ENCODE data around the gene RAD9B.
"Not testable (repeated sequence)": the region's sequence is repeated elsewhere in the genome, so short reads cannot be mapped to it uniquely, and the experiment has no call there.

RAD9B gene

GRCh38 chr12:110501752-110502738 lies at the start of gene RAD9B, which contains the start of gene VPS29:
RAD9B (plus strand) TSS chr12:110502331; CDS start chr12:110502338, 7 bp downstream.
VPS29 (minus strand) TSS chr12:110502111; CDS start chr12:110502051, 60 bp downstream.
- DNase-seq = peak; percentile 93

- no peak for DNase-seq
Observed at GRCh38 chr12:110453569-110454296, 48.4 kb upstream of the RAD9B start.

GRCh38 chr12:110458756-110459155 lies 43.4 kb upstream of the RAD9B start:
- DNase-seq = no peak

GRCh38 chr12:110461189-110461588 lies 40.9 kb upstream of the RAD9B start:
- not testable (repeated sequence) for DNase-seq

- no peak for DNase-seq
Observed at GRCh38 chr12:110465024-110465423, 37.1 kb upstream of the RAD9B start.

GRCh38 chr12:110465765-110466164 lies 36.4 kb upstream of the RAD9B start:
- DNase-seq = not testable (repeated sequence)

GRCh38 chr12:110466791-110467190 lies 35.3 kb upstream of the RAD9B start:
- DNase-seq = no peak

- no peak for DNase-seq
Observed at GRCh38 chr12:110467847-110468213, 34.3 kb upstream of the RAD9B start.

- peak; percentile 91 for DNase-seq
Observed at GRCh38 chr12:110468214-110469048, 33.7 kb upstream of the RAD9B start, which contains the start of the genes FAM216A and GPN3. FAM216A (plus strand) TSS chr12:110468845; CDS start chr12:110468876, 31 bp downstream. GPN3 (minus strand) TSS chr12:110468257; CDS start chr12:110468203, 54 bp downstream.

GRCh38 chr12:110475426-110475825 lies 26.7 kb upstream of the RAD9B start:
- no peak for DNase-seq

GRCh38 chr12:110498984-110499706 lies 3.0 kb upstream of the RAD9B start:
- DNase-seq = no peak

- DNase-seq = no peak
Observed at GRCh38 chr12:110501399-110501751, 756 bp upstream of the RAD9B start.

- no peak for DNase-seq
Observed at GRCh38 chr12:110503432-110503831, 1.3 kb downstream of the RAD9B start.

- no peak for DNase-seq
Observed at GRCh38 chr12:110505332-110505731, 3.2 kb downstream of the RAD9B start.

GRCh38 chr12:110508071-110508586 lies 6.0 kb downstream of the RAD9B start:
- DNase-seq = no peak

GRCh38 chr12:110513842-110514241 lies 11.7 kb downstream of the RAD9B start:
- DNase-seq = no peak

GRCh38 chr12:110514363-110514762 lies 12.2 kb downstream of the RAD9B start:
- DNase-seq = no peak

- DNase-seq = no peak
Observed at GRCh38 chr12:110516995-110517394, 14.9 kb downstream of the RAD9B start.

GRCh38 chr12:110518014-110518413 lies 15.9 kb downstream of the RAD9B start:
- DNase-seq = not testable (repeated sequence)

GRCh38 chr12:110520876-110521712 lies 19.0 kb downstream of the RAD9B start:
- DNase-seq = not testable (repeated sequence)

All from NCI-H1436 treated with DMSO at 0.1 percent for 48 hours (cell line).